SK-N-SH (cell line): Measurements from ENCODE around the gene SPATA31C1. TPM values are rescaled to one million over a fixed set of nuclear protein-coding genes. Genes with fewer than 3 reads are reported as not detected.
"Not testable (repeated sequence)": the region's sequence is repeated elsewhere in the genome, so short reads cannot be mapped to it uniquely, and the experiment has no call there.

ENCODE experiments used
- CTCF ChIA-PET: fragments of 300-600, 350-600 bp; formaldehyde crosslinking; extraction: SDS; loops from one replicate; lab custom pipeline; 2021; lab: Yijun Ruan, JAX
- POLR2A ChIA-PET: fragments of 350-600 bp; sonication (Branson Sonifier 250); formaldehyde crosslinking; extraction: SDS; loops from one replicate; lab custom pipeline; 2020; ENCODE audit warnings: antibody characterized with exemption, inconsistent platforms; lab: Yijun Ruan, JAX
- DNase-seq: peaks from one replicate; pipeline ENCODE4 v3.0.0; 2012
- H2AFZ ChIP-seq: fragments of 200-600 bp; sonication (generic); 2 replicates; pipeline ENCODE4 v1.8.1; 2016; ENCODE audit warnings: antibody characterized with exemption, mild to moderate bottlenecking, low read depth
- H3F3A ChIP-seq: fragments of 200-600 bp; sonication (generic); replicated peaks from 2 replicates; pipeline ENCODE3; 2016; ENCODE audit warnings: antibody characterized with exemption, mild to moderate bottlenecking; ENCODE audit not compliant: insufficient read depth
- H3K27ac ChIP-seq, 2 experiments: fragments of 200-500 bp in 1 of 2; fragments of 200-600 bp in 1 of 2; sonication (Bioruptor generic) in 1 of 2; sonication (generic), shearing (Covaris generic) in 1 of 2; 2 replicates each; pipeline versions ENCODE4 v1.5.1 to v1.6.1; 2014 to 2016; ENCODE audit warnings: low read depth in 2 of 2, inconsistent platforms in 1 of 2, low read length in 1 of 2, mild to moderate bottlenecking in 1 of 2, mixed read lengths in 1 of 2
- H3K27me3 ChIP-seq: fragments of 200-600 bp; sonication (generic), shearing (Covaris generic); 2 replicates; pipeline ENCODE4 v1.6.1; 2016; ENCODE audit warnings: mixed run types; ENCODE audit not compliant: insufficient read depth
- H3K36me3 ChIP-seq, 2 experiments: fragments of 200-500 bp in 1 of 2; fragments of 200-600 bp in 1 of 2; sonication (Bioruptor generic) in 1 of 2; sonication (generic) in 1 of 2; replicated peaks in 1 of 2; 2 replicates each; pipeline versions ENCODE3 to v1.5.1; 2014 to 2016; ENCODE audit warnings: low read length in 1 of 2, mild to moderate bottlenecking in 1 of 2; ENCODE audit not compliant: insufficient read depth in 2 of 2, control insufficient read depth in 1 of 2
- H3K4me1 ChIP-seq, 2 experiments: fragments of 200-500 bp in 1 of 2; fragments of 200-600 bp in 1 of 2; sonication (Bioruptor generic) in 1 of 2; sonication (generic), shearing (Covaris generic) in 1 of 2; 2 replicates each; pipeline versions ENCODE4 v1.5.1 to v1.6.1; 2014 to 2016; ENCODE audit warnings: low read depth in 1 of 2, low read length in 1 of 2, mixed run types in 1 of 2; ENCODE audit not compliant: insufficient read depth in 2 of 2, control insufficient read depth in 1 of 2
- H3K4me2 ChIP-seq: fragments of 200-600 bp; sonication (generic), shearing (Covaris generic); 2 replicates; pipeline ENCODE4 v1.6.1; 2017; ENCODE audit warnings: mixed run types
- H3K4me3 ChIP-seq, 2 experiments: fragments of 200-500 bp in 1 of 2; fragments of 200-600 bp in 1 of 2; sonication (Bioruptor generic) in 1 of 2; sonication (generic), shearing (Covaris generic) in 1 of 2; 2 replicates each; pipeline versions ENCODE4 v1.5.1 to v1.8.1; 2014 to 2016; ENCODE audit warnings: low read depth in 2 of 2, inconsistent platforms in 1 of 2, low read length in 1 of 2, mild to moderate bottlenecking in 1 of 2, mixed read lengths in 1 of 2, moderate library complexity in 1 of 2
- H3K79me2 ChIP-seq: fragments of 200-600 bp; sonication (generic); 2 replicates; pipeline ENCODE4 v1.8.1; 2017; ENCODE audit warnings: mild to moderate bottlenecking; ENCODE audit not compliant: insufficient read depth
- H3K9ac ChIP-seq: fragments of 200-600 bp; sonication (generic); 2 replicates; pipeline ENCODE4 v1.6.1; 2017; ENCODE audit warnings: mixed run types
- H3K9me2 ChIP-seq: fragments of 200-600 bp; sonication (generic); 2 replicates; pipeline ENCODE4 v1.6.1; 2017; ENCODE audit warnings: mixed run types
- H3K9me3 ChIP-seq: fragments of 200-600 bp; sonication (generic); 2 replicates; pipeline ENCODE4 v1.6.1; 2017; ENCODE audit warnings: mixed run types, mild to moderate bottlenecking, moderate library complexity
- H4K20me1 ChIP-seq: fragments of 200-600 bp; sonication (generic); 2 replicates; pipeline ENCODE4 v1.6.1; 2017; ENCODE audit warnings: mild to moderate bottlenecking, mixed run types; ENCODE audit not compliant: insufficient read depth
- WGBS: methylation state at CpG from one replicate; pipeline ENCODE4 v1.1.6; 2017; ENCODE audit warnings: low lambda C conversion rate; 5-methylcytosine and 5-hydroxymethylcytosine counted together
- polyA plus RNA-seq, 3 experiments: library from polyadenylated mRNA; depleted of rRNA; stranded (reverse); fragments of >200 nt; gene quantifications; 2 replicates each; pipeline ENCODE4 v1.2.3, GENCODE V29; 2012

Gene SPATA31C1
- polyA plus RNA-seq, 1 of the 3 experiments (the other 2 are of a cell fraction): not detected

DNA sequence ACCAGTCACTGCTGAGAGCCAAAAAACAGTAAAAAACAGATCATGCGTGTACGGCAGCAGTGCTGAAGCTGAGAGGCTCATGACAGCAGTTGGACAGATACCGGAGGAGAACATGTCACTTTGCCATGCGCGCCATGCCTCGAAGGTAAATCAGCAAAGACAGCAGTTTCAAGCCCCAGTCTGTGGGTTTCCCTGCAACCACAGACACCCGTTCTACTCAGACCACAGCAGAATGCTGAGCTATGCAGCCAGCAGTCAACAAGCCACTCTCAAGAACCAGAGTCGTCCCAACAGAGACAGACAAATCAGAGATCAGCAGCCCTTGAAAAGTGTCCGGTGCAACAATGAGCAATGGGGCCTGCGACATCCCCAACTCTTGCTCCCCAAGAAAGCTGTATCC lies 5.2 kb downstream of the SPATA31C1 start:
- H3K36me3 ChIP-seq, H3K4me2 ChIP-seq, H3K27me3 ChIP-seq, H3K79me2 ChIP-seq, CTCF ChIA-PET, H3F3A ChIP-seq, DNase-seq, H3K9ac ChIP-seq, H2AFZ ChIP-seq, H3K27ac ChIP-seq, POLR2A ChIA-PET, H3K4me3 ChIP-seq, H4K20me1 ChIP-seq, H3K9me3 ChIP-seq, H3K9me2 ChIP-seq, H3K4me1 ChIP-seq: not testable (repeated sequence)
- 60% methylated on average over 3 of the region's 10 CpGs for WGBS

DNA sequence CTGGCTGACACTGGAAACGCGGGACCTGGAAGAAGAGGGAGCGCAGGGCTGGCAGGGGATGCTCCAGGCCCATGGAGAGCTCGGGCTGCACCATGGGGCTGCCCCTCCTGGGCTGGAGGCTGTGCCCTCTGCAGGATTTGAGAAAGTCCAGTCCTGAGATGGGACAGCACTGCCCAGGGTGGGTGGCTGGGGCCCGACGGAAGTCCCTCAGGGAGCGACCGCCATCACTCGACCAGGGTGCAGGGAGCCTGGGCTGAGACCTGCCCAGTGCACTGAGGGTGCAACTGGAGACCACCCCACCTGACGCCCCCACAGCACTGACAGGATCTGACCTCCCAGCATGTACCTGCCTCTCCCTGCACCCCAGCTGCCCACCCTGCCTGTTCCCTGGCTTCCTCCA lies 7.1 kb downstream of the SPATA31C1 start:
- H3K27me3 ChIP-seq, H3K4me3 ChIP-seq, H2AFZ ChIP-seq, H3K9me3 ChIP-seq, H3K9me2 ChIP-seq, POLR2A ChIA-PET, H3K9ac ChIP-seq, CTCF ChIA-PET, H3K4me1 ChIP-seq, H3F3A ChIP-seq, H4K20me1 ChIP-seq, H3K36me3 ChIP-seq, H3K4me2 ChIP-seq, H3K27ac ChIP-seq, DNase-seq, H3K79me2 ChIP-seq: not testable (repeated sequence)
- WGBS: 72% methylated on average over 7 of the region's 10 CpGs

DNA sequence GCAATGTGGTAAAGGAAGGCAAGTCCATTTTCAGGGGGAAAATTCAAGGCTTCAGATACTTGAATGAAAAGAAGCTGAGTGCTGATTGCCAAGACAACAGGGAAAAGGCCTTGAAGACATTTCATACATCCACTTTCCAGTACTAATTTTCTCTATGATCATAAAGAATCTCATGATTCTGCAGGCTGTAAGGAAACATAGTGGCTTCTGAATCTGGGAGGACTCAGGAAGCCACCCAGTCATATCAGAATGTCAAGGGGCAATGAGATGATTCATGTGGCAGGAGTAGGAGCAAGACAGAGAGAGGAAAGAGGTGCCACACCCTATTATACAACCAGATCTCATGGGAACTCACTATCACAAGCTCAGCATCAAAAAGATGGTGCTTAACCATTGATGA lies 11.4 kb downstream of the SPATA31C1 start:
- H3K36me3 ChIP-seq, H4K20me1 ChIP-seq, H2AFZ ChIP-seq, H3K4me2 ChIP-seq, H3F3A ChIP-seq, H3K79me2 ChIP-seq, H3K9me2 ChIP-seq, DNase-seq, H3K9me3 ChIP-seq, CTCF ChIA-PET, POLR2A ChIA-PET, H3K27me3 ChIP-seq, H3K27ac ChIP-seq, H3K4me3 ChIP-seq, H3K4me1 ChIP-seq, H3K9ac ChIP-seq: not testable (repeated sequence)

DNA sequence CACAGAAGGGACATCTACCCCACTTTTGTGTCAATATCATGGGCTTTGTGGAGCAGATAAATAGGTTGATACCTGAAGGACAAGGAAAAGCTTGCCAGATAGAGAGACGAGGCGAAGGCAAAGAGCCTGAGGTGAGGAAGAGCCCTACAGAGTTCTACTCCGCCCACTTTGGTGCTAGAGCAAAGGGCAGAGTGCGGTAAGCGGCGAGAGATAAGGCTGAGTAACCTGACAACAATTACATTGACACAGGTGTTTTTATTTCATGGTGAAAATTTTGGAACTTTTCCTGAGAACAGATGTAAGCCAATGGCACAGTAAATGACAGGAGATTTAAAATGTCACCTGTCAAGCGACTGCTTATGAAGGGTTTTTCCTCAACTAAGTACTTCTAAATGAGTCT lies 16.7 kb downstream of the SPATA31C1 start:
- H4K20me1 ChIP-seq, H3K4me1 ChIP-seq, CTCF ChIA-PET, H3K9ac ChIP-seq, H3K27ac ChIP-seq, H2AFZ ChIP-seq, H3F3A ChIP-seq, H3K79me2 ChIP-seq, H3K36me3 ChIP-seq, H3K9me2 ChIP-seq, H3K4me2 ChIP-seq, H3K27me3 ChIP-seq, H3K4me3 ChIP-seq, DNase-seq, H3K9me3 ChIP-seq, POLR2A ChIA-PET: not testable (repeated sequence)
- WGBS: 42% methylated on average over 6 of the region's 7 CpGs

DNA sequence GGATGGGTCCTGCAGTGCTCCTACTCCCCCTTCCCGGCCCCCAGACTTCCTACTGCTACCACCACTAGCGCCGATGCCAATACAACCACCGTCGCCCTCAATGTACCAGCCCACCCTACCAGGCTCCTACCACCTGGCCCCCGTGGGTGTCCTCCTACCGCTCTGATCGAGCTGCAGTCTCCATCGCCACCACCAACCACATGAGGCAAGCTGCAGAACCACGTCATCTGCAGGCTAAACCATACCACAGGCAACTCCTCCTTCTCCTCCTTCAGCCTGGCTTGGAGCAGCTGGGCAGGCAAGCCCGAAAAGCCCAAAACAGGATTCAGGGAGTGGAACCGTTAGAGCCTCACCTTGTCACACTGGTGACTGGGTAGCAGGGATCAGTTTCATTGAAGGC lies 19.6 kb downstream of the SPATA31C1 start:
- H3K27ac ChIP-seq, CTCF ChIA-PET, POLR2A ChIA-PET: not testable (repeated sequence)

DNA sequence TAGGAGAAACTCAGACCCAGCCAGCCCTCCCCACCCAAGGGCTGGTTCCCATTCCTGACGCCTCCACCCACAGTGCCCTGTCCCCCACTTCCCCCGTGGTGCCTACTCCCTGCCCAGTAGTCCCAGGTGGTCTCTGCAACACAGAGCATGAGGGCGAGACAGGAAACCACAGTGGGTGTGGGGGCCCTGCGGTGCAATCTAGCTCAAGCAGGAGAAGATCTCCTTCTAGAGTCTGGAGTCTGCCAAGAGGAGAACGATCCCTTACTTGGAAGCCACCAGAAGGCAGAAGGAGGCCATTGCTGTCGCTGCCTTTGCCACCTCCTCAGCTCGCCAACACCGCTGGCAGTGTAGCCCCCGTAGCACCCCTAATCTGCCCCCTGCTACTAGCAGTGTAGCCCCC lies 20.2 kb downstream of the SPATA31C1 start:
- H3K4me3 ChIP-seq, H3K9me2 ChIP-seq, H3K27ac ChIP-seq, H3K27me3 ChIP-seq, POLR2A ChIA-PET, H3K9ac ChIP-seq, H2AFZ ChIP-seq, H3K4me1 ChIP-seq, DNase-seq, H3K4me2 ChIP-seq, CTCF ChIA-PET, H3K36me3 ChIP-seq, H4K20me1 ChIP-seq, H3K9me3 ChIP-seq, H3K79me2 ChIP-seq, H3F3A ChIP-seq: not testable (repeated sequence)
- WGBS: no CpG with 5 or more reads among the region's 9 CpGs

More for the DNA sequence above, 19.6 kb downstream of the SPATA31C1 start:
- not testable (repeated sequence) for H2AFZ ChIP-seq, H3F3A ChIP-seq, H3K4me1 ChIP-seq, H4K20me1 ChIP-seq, H3K4me3 ChIP-seq, H3K4me2 ChIP-seq, H3K79me2 ChIP-seq, DNase-seq, H3K36me3 ChIP-seq, H3K27me3 ChIP-seq, H3K9me3 ChIP-seq, H3K9ac ChIP-seq, H3K9me2 ChIP-seq
- WGBS: 67% methylated on average over 6 of the region's 12 CpGs

DNA sequence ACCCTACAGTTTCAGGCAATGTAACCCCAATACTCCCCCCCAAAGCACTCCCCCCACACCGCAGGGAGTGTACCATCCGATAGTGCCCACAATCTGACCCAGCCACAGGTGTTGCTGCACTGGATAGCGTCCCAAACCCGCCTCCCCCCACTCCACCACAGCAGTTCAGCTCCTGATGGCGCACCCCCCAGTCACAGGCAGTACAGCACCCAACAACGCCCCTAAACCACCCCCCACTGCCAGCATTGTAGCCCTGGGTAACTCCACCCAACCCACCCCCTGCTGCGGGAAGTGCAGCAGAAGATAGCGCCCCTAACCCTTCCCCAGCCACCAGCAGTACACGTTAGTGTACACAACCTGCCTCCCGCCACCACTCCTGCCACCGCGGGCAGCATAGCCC lies 20.6 kb downstream of the SPATA31C1 start:
- H3K9ac ChIP-seq, H3K9me2 ChIP-seq, H3K79me2 ChIP-seq, H2AFZ ChIP-seq, H3K27me3 ChIP-seq, H3K36me3 ChIP-seq, H4K20me1 ChIP-seq, H3K4me3 ChIP-seq, H3K4me1 ChIP-seq, H3K27ac ChIP-seq, H3K9me3 ChIP-seq, POLR2A ChIA-PET, H3F3A ChIP-seq, CTCF ChIA-PET, DNase-seq, H3K4me2 ChIP-seq: not testable (repeated sequence)
- 36% methylated on average over 3 of the region's 12 CpGs for WGBS
